ENCODE results near the gene NEK5.

DNA sequence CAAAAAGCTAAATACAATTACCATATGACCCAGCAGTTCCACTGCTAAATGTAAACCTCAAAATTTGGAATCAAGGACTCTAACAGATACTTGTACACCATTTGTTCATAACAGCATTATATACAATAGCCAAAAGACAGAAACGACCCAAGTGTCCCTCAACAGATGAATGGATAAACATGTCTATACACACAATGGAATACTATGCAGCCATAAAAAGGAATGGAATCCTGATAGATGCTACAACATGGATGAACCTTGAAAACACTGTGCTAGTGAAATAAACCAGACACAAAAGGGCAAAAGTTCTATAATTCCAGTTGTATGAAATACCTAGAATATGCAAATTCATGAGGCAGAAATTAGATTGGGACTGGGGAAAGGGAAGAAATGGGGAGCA, 18.4 kb upstream of the NEK5 start:
- TF ChIP-seq, protein P1, sequence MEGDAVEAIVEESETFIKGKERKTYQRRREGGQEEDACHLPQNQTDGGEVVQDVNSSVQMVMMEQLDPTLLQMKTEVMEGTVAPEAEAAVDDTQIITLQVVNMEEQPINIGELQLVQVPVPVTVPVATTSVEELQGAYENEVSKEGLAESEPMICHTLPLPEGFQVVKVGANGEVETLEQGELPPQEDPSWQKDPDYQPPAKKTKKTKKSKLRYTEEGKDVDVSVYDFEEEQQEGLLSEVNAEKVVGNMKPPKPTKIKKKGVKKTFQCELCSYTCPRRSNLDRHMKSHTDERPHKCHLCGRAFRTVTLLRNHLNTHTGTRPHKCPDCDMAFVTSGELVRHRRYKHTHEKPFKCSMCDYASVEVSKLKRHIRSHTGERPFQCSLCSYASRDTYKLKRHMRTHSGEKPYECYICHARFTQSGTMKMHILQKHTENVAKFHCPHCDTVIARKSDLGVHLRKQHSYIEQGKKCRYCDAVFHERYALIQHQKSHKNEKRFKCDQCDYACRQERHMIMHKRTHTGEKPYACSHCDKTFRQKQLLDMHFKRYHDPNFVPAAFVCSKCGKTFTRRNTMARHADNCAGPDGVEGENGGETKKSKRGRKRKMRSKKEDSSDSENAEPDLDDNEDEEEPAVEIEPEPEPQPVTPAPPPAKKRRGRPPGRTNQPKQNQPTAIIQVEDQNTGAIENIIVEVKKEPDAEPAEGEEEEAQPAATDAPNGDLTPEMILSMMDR (IDR thresholded peaks at IDR 0.05) = no peak
- TF ChIP-seq POLR2A (IDR thresholded peaks at IDR 0.05) = no peak
